ENCODE data around the gene SSBP1.

GRCh38 chr7:141704112-141704511, 34.0 kb upstream of the SSBP1 start:
- TF ChIP-seq POLR2AphosphoS5 (IDR thresholded peaks at IDR 0.05; ENCODE audit: low read depth, low read length) (no peak), POLR2A (IDR thresholded peaks at IDR 0.05; ENCODE audit: low read depth, low read length) (no peak), TAF1 (IDR thresholded peaks at IDR 0.05; ENCODE audit: low read depth, low read length) (no peak), SPI1 (IDR thresholded peaks at IDR 0.05; ENCODE audit: low read depth, low read length) (no peak), POU2F2 (IDR thresholded peaks at IDR 0.05; ENCODE audit: low read depth, low read length) (no peak), PAX5 (IDR thresholded peaks at IDR 0.05; ENCODE audit: insufficient read depth, low read length, severe bottlenecking) (no peak)

Data from GM12891 (cell line).